Esophagus (tissue), 2 donors: ENCODE results near the gene RAB11FIP3. TPM values are rescaled to one million over a fixed set of nuclear protein-coding genes. Genes with fewer than 3 reads are reported as not detected.

Source experiments
- H3K27ac ChIP-seq, 2 donors: one replicate each; pipeline ENCODE4 v1.5.1; 2013; ENCODE audit warnings: low read depth in 2 of 2, mild to moderate bottlenecking in 2 of 2, inconsistent platforms in 1 of 2, low read length in 1 of 2, moderate library complexity in 1 of 2
- H3K27me3 ChIP-seq, 2 donors: one replicate each; pipeline ENCODE4 v1.6.1; 2013; ENCODE audit warnings: low read length in 2 of 2, control low read depth in 1 of 2, mild to moderate bottlenecking in 1 of 2; ENCODE audit not compliant: insufficient read depth in 2 of 2, control insufficient read depth in 1 of 2
- H3K36me3 ChIP-seq, 2 donors: one replicate each; pipeline ENCODE4 v1.6.1; 2013; ENCODE audit warnings: low read length in 1 of 2; ENCODE audit not compliant: control insufficient read depth in 2 of 2, insufficient read depth in 2 of 2
- H3K4me1 ChIP-seq, 2 donors: one replicate each; pipeline ENCODE4 v1.6.1; 2013; ENCODE audit warnings: low read length in 1 of 2; ENCODE audit not compliant: control insufficient read depth in 2 of 2, insufficient read depth in 2 of 2
- H3K4me3 ChIP-seq, 2 donors: one replicate each; pipeline ENCODE4 v1.5.1; 2013; ENCODE audit warnings: low read length in 2 of 2, mild to moderate bottlenecking in 2 of 2, low read depth in 1 of 2, moderate library complexity in 1 of 2
- H3K9me3 ChIP-seq, 2 donors: one replicate each; pipeline ENCODE4 v1.6.1; 2013; ENCODE audit warnings: mild to moderate bottlenecking in 2 of 2, low read depth in 1 of 2, low read length in 1 of 2, moderate library complexity in 1 of 2; ENCODE audit not compliant: control insufficient read depth in 2 of 2, insufficient read depth in 1 of 2
- WGBS, 2 donors: extraction: QIAGEN DNeasy Blood & Tissue Kit; methylation state at CpG; one replicate each; pipeline ENCODE4 v1.1.7; 2013; 5-methylcytosine and 5-hydroxymethylcytosine counted together
- polyA plus RNA-seq, 2 donors: library from polyadenylated mRNA; stranded (reverse); fragments of 200-250 nt; gene quantifications; one replicate each; pipeline ENCODE4 v1.2.3, GENCODE V29; 2013
- donor health status: healthy with polysubstance abuse.
- donor health status: Bipolar disorder and iron deficiency.

The RAB11FIP3 gene
- polyA plus RNA-seq, 2 donors: 9.1 to 10.6 TPM

DNA sequence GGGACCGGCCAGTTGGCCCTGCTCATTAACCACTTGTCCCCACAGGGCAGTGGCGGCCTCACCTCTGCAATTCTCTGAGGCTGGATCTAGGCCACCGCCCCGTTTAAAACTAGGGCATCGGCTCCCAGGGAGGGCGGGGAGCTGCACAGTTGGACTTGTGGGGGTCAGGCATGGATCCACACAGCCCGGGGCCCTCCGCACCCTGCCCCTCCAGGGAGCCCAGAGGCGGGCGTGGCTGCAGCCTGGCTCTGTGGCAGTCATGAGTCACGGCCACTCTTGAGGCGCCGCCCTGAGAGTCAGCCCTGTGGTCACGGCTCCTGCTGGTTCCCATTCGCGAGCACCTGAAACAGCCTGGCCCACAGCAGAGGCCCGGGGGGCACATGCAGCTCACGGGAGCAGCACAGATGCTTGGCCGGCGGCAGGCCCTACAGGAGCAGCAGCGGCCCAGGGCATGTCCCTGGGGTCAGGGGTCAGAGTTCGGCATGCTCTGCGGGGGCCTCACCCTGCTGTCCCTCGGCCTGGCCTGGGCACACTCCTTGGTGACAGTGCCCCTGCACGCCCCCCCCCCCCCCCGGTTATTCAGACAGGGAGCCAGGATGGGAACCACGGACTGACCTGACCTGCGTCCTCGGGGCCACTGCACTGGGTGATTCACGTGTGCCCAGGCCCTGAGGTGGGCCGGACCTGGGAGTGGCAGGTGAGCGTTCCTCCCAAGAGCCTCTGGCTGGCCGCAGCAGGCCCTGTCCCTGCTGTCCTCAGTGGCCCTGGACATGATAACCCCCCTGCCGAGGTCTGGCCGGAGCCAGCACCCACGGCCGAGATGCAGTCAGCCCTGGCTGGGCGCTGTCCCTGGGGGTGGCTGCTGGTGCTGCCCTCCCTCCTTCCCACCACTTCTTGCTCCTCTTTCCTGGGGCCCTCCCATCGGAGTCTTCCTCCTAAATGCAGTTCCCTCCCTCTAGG lies 110.3 kb downstream of the RAB11FIP3 start:
- Histone ChIP-seq H3K4me3 (no peak overlapping the region), H3K4me1 (peaks cover under 1 to 26% of the 10 kb centered on the region in 2 donors), H3K27me3 (no peaks in the 10 kb centered on the region), H3K36me3 (peaks cover 0 to 36% of the 10 kb centered on the region in 2 donors), H3K27ac (peak overlapping the region in 1 of 2 donors; percentile 62), H3K9me3 (no peaks in the 10 kb centered on the region)
- WGBS, 2 donors: 73 to 76% methylated on average over 36 to 39 of the region's 39 CpGs

DNA sequence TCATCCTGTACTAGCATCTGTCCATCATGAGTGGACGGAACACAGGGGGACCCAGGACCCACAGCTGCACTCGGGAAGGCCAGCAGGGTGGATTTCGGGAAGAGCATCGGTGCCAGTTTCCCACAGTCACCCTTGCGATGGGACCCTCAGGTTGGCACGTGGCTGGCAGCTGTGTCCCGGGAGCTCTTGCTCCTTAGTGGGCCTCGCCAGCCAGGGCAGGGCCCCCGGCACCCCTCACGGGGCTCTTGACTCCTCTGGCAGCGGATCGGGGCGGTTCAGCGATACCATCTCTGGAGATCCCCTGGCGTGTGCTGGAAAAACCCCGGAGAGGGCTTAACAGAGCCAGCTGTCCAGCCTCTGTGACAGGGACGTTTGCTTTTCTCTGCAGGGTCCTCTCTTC lies 111.3 kb downstream of the RAB11FIP3 start:
- Histone ChIP-seq H3K9me3 (no peaks in the 10 kb centered on the region), H3K27me3 (no peaks in the 10 kb centered on the region), H3K4me1 (peaks cover 0 to 24% of the 10 kb centered on the region in 2 donors), H3K36me3 (peaks cover 0 to 45% of the 10 kb centered on the region in 2 donors), H3K4me3 (no peak overlapping the region), H3K27ac (no peak overlapping the region)
- WGBS, 2 donors: 88 to 90% methylated on average over 17 of the region's 17 CpGs

DNA sequence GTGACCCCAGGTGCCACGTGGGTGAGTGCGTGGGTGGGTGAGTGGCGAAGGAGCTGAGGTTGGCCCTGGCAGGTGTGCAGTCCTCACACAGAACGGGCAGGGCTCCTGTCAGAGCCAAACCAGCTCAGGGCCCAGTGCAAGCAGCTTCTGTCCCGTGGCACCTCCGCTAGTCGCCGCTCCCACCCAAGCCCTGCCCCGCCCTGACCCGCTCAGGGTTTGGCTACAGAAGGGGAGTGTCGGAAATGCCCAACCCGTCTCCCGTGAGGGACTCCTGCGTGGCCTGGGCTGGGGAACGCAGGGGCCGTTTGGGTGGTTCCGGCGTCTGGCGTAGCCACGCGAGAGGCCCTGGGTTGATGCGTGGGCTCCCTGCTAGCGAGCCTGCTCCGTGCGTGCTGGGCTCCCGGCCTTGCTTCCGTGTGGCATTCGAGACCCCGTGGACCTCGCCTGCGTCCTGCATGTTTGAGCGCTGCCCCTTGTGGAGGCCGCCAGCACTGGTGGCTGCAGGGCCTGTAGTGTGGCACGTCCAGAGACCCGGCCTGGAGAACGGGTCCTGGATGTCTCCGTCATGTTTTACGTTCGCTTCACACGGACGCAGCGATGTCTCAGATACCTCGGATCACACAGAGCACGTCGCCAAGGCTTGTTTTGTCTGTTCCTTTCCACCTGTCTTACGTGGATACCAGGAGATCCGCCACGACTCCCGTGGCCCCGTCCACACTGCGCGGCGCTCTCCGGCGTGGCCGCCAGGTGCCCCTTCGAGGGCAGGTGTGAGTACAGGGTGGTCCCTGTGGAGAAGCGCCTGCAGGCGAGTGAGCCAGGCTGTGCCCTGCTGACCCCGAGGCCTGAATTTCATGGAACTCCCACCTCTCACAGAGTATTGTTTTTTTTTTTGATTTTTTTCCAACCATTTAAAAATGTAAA lies 112.2 kb downstream of the RAB11FIP3 start:
- Histone ChIP-seq H3K9me3 (no peaks in the 10 kb centered on the region), H3K27ac (no peak overlapping the region), H3K4me3 (no peak overlapping the region), H3K4me1 (peaks cover 0 to 24% of the 10 kb centered on the region in 2 donors), H3K27me3 (no peaks in the 10 kb centered on the region), H3K36me3 (peaks cover 0 to 45% of the 10 kb centered on the region in 2 donors)
- 94 to 95% methylated on average over 60 of the region's 60 CpGs for WGBS, 2 donors

DNA sequence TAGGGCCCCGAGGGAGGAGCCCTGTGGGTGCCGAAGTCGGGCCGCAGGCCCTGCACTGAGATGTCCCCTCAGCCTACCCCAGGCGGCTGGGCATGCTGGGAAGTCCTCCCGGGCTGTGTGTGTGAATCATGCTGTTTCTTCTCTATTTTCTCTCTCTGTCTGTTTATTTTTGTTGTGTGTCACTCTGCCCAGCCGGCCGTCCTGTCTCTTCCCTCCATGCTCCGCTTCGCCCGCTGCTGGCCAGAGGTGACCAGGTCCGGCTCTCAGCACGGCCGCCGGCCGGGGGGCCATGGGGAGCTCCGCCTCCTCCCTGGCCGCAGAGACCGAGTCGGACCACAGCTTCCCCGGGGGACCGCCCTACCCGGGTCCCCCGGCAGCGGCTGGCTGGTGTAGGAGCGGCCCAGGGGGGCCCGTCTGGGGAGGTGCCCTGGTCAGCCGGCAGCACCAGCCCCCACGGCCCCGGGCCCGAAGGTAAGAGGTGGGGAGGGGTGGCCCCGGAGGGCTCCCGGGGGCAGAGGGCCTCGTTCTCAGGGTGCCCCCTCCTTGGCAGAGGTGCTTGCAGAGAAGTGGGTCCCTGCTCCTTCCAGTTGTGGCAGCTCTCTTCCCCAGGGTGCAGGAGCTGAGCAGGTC lies 114.6 kb downstream of the RAB11FIP3 start:
- H3K27me3 ChIP-seq: no peaks in the 10 kb centered on the region
- H3K36me3 ChIP-seq: peaks cover 0 to 43% of the 10 kb centered on the region in 2 donors
- WGBS, 2 donors: 89% methylated on average over 34 of the region's 34 CpGs
- H3K9me3 ChIP-seq: no peaks in the 10 kb centered on the region
- no peak overlapping the region for H3K4me3 ChIP-seq
- H3K4me1 ChIP-seq: peaks cover 0 to 15% of the 10 kb centered on the region in 2 donors
- no peak overlapping the region for H3K27ac ChIP-seq

DNA sequence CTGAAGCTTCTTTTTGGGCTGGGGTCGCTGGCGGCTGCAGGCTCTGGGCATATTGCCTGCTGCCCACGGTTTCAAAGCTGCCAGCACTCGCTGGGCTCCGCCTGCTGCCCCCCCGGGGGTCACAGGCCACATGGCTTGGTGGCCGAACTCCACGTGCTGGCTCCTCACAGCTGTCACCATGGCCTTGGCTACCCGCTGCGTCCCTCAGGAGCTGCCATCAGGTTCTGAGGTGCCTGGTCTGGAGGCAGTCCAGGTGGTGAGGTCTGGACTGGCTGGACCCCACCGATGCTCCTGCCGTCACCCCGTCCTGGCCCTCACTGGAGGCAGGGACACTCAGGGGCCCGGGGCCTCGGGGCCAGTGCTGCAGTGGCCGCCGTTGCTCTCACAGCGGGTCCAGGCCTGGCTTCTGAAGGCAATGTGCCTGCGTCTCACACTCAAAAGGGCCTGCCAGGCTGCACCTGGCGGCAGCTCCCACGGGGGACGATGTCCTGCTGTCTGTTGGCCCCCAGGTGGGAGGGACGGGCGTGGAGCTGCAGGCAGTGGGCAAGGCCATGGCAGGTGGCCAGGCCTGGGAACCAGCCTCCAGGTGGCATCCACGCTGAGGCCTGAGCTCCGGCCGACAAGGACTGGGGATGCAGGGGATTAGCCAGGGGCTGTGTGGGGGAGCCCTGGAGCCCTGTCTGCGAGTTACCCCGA lies 115.3 kb downstream of the RAB11FIP3 start:
- WGBS, 2 donors: 79 to 89% methylated on average over 29 of the region's 29 CpGs
- H3K36me3 ChIP-seq: peaks cover 0 to 45% of the 10 kb centered on the region in 2 donors
- no peak overlapping the region for H3K27ac ChIP-seq
- H3K4me1 ChIP-seq: peaks cover 0 to 7% of the 10 kb centered on the region in 2 donors
- no peak overlapping the region for H3K4me3 ChIP-seq
- H3K9me3 ChIP-seq: no peaks in the 10 kb centered on the region
- no peaks in the 10 kb centered on the region for H3K27me3 ChIP-seq

DNA sequence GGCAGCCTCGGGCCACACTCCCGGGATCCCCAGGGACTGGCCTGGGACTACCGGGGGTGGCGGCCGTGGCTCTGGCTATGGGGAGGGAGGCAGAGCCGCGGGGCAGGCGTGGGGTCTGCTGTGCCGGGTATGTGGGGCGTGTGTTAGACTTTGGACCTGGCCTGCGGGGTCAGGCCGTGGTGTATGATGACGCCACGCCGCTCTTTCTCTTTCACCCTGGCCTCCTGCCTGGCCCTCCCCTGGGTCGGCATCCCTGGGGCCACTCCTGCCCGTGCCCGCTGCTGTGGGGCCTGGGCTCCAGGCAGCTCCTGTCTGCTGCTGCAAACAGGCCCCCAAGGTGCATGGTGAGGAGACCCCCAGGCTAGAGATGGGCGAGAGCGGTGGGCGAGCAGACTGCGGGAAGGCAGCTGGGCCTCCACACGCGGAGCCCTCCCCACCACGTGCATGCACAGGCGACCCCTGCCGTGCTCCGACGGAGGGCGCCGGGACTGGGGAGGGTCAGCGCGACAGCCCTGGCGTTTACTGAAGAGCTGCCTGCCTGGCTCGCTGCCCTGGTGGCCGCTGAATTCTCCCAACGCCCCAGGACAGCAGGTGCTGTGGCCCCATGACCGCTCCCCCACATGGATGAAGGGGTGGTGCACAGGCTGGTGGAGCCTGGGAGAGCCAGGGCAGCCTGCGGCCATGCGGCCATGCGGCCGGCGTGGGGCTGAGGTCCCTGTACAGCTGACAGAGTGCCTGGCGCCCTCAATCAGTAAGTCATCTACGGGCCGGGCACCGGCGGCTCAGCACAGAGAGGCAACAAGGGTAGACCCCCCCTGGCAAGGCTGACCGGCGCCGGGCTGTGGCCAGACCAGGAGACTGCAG lies 118.1 kb downstream of the RAB11FIP3 start:
- no peaks in the 10 kb centered on the region for H3K9me3 ChIP-seq
- H3K27ac ChIP-seq: no peak overlapping the region
- H3K27me3 ChIP-seq: no peaks in the 10 kb centered on the region
- H3K36me3 ChIP-seq: peaks cover 0 to 46% of the 10 kb centered on the region in 2 donors
- WGBS, 2 donors: 88 to 90% methylated on average over 47 to 51 of the region's 51 CpGs
- H3K4me1 ChIP-seq: peaks cover 0 to 9% of the 10 kb centered on the region in 2 donors
- H3K4me3 ChIP-seq: no peak overlapping the region

DNA sequence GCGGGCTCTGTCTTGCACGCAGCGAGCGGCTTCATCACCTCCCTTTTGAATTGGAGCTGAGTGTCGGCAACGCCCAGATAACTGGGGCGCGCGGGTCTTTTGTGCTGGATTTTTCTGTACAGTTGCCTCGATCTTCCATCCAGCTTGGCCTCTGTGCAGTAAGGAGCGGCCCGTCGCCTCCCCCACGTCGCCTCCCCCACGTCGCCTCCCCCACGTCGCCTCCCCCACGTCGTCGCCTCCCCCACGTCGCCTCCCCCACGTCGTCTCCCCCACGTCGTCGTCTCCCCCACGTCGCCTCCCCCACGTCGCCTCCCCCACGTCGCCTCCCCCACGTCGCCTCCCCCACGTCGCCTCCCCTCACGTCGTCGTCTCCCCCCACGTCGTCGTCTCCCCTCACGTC lies 119.1 kb downstream of the RAB11FIP3 start:
- Histone ChIP-seq H3K27me3 (no peaks in the 10 kb centered on the region), H3K36me3 (peaks cover 0 to 48% of the 10 kb centered on the region in 2 donors), H3K27ac (no peak overlapping the region), H3K4me1 (peaks cover 0 to 9% of the 10 kb centered on the region in 2 donors), H3K4me3 (no peak overlapping the region), H3K9me3 (no peaks in the 10 kb centered on the region)
- 94 to 95% methylated on average over 42 to 46 of the region's 46 CpGs for WGBS, 2 donors
